HepG2 (cell line): ENCODE measurements around the gene PDCL3. TPM values are rescaled to one million over a fixed set of nuclear protein-coding genes. Genes with fewer than 3 reads are reported as not detected.

Experiments
- ATF1 ChIP-seq: IDR thresholded peaks from 2 replicates; pipeline ENCODE4 v1.6.1; 2016; ENCODE audit warnings: mild to moderate bottlenecking, control low read depth
- ATF7 ChIP-seq, 2 experiments: fragments of 450-650 bp in 1 of 2; sonication (generic) in 1 of 2; formaldehyde crosslinking in 1 of 2; IDR thresholded peaks; 2 replicates each; pipeline versions ENCODE4 v1.4.0 to v1.6.1; 2016 to 2020; ENCODE audit warnings: antibody characterized with exemption in 1 of 2, mild to moderate bottlenecking in 1 of 2, missing genetic modification reagents in 1 of 2
- EP300 ChIP-seq, 3 experiments: sonication (generic) in 1 of 3; formaldehyde crosslinking in 1 of 3; IDR thresholded peaks; 2 replicates each; pipeline versions ENCODE4 v1.5.1 to v1.6.1; 2011 to 2020; ENCODE audit warnings: low read depth in 2 of 3, low read length in 2 of 3, borderline replicate concordance in 1 of 3, improper control_type of control experiment in 1 of 3, mild to moderate bottlenecking in 1 of 3, missing genetic modification reagents in 1 of 3, moderate library complexity in 1 of 3
- ERF ChIP-seq: IDR thresholded peaks from 2 replicates; pipeline ENCODE4 v1.6.1; 2018; ENCODE audit warnings: missing biosample characterization, missing genetic modification reagents
- GPBP1L1 ChIP-seq: sonication (generic); formaldehyde crosslinking; IDR thresholded peaks from 2 replicates; pipeline ENCODE4 v1.5.0; 2020; ENCODE audit warnings: mild to moderate bottlenecking, missing genetic modification reagents
- HDAC2 ChIP-seq: sonication (generic); formaldehyde crosslinking; IDR thresholded peaks from 2 replicates; pipeline ENCODE4 v1.4.0; 2020; ENCODE audit warnings: missing genetic modification reagents
- HOXA5 ChIP-seq: sonication (generic); formaldehyde crosslinking; IDR thresholded peaks from 2 replicates; pipeline ENCODE4 v1.4.0; 2020; ENCODE audit warnings: missing genetic modification reagents
- ISX ChIP-seq: sonication (generic); formaldehyde crosslinking; conservative IDR thresholded peaks from 2 replicates; pipeline ENCODE4 v1.5.0; 2020; ENCODE audit warnings: missing genetic modification reagents
- NPAS2 ChIP-seq: sonication (generic); formaldehyde crosslinking; IDR thresholded peaks from 2 replicates; pipeline ENCODE4 v1.8.0; 2022; ENCODE audit warnings: mild to moderate bottlenecking, missing genetic modification reagents, borderline replicate concordance
- PAWR ChIP-seq: sonication (generic); formaldehyde crosslinking; IDR thresholded peaks from 2 replicates; pipeline ENCODE4 v1.4.0; 2020; ENCODE audit warnings: missing genetic modification reagents, mild to moderate bottlenecking, borderline replicate concordance
- PCBP1 ChIP-seq: fragments of 200-400 bp; formaldehyde crosslinking; IDR thresholded peaks from 2 replicates; pipeline ENCODE4 v1.6.1; 2017; ENCODE audit warnings: mild to moderate bottlenecking, low read depth, low read length, borderline replicate concordance
- TMF1 ChIP-seq: sonication (generic); formaldehyde crosslinking; IDR thresholded peaks from 2 replicates; pipeline ENCODE4 v1.8.1; 2022; ENCODE audit warnings: low read depth, missing genetic modification reagents
- ZMAT3 ChIP-seq: sonication (generic); formaldehyde crosslinking; conservative IDR thresholded peaks from 2 replicates; pipeline ENCODE4 v1.7.0; 2021; ENCODE audit warnings: missing genetic modification reagents
- ZNF414 ChIP-seq: sonication (generic); formaldehyde crosslinking; IDR thresholded peaks from 2 replicates; pipeline ENCODE4 v1.5.0; 2020; ENCODE audit warnings: missing genetic modification reagents
- ZNF7 ChIP-seq: IDR thresholded peaks from 2 replicates; pipeline ENCODE4 v1.6.1; 2016; ENCODE audit warnings: missing biosample characterization, missing genetic modification reagents
- ZSCAN20 ChIP-seq: sonication (generic); formaldehyde crosslinking; IDR thresholded peaks from 2 replicates; pipeline ENCODE4 v1.4.0; 2020; ENCODE audit warnings: missing genetic modification reagents, mild to moderate bottlenecking, borderline replicate concordance
- ZSCAN30 ChIP-seq: sonication (generic); formaldehyde crosslinking; IDR thresholded peaks from 2 replicates; pipeline ENCODE4 v1.5.0; 2020; ENCODE audit warnings: mild to moderate bottlenecking, missing genetic modification reagents
- polyA plus RNA-seq, 8 experiments: library from polyadenylated mRNA; depleted of rRNA in 3 of 8; stranded (reverse) in 7 of 8; unstranded in 1 of 8; fragments of >200 nt; fragmentation: Illumina TruSeq in 4 of 8; extraction: Trizol in 4 of 8; gene quantifications; 2 replicates each; pipeline versions ENCODE4 v1.2.1 to v1.2.3, GENCODE V29; 2011 to 2016; ENCODE audit warnings: low read depth in 4 of 8, missing spikeins in 1 of 8, mixed read lengths in 1 of 8; ENCODE audit not compliant: insufficient read depth in 1 of 8
- total RNA-seq, 5 experiments: library from RNA; depleted of rRNA; stranded (reverse); fragments of >200 nt; fragmentation: Illumina TruSeq; extraction: Trizol; gene quantifications; 2 replicates each; pipeline ENCODE4 v1.2.3, GENCODE V29; 2016; ENCODE audit warnings: low read depth in 1 of 5
- TF ChIP-seq, protein P1 (sequence below): sonication (generic); formaldehyde crosslinking; IDR thresholded peaks from 2 replicates; pipeline ENCODE4 v1.9.0; 2022; ENCODE audit warnings: low read depth, missing genetic modification reagents
- TF ChIP-seq, protein P2 (sequence below), 2 experiments: fragments of 450-650 bp in 1 of 2; sonication (generic) in 1 of 2; formaldehyde crosslinking; IDR thresholded peaks; 2 replicates each; pipeline versions ENCODE4 v1.5.0 to v1.8.0; 2020 to 2022; ENCODE audit warnings: mild to moderate bottlenecking in 1 of 2, missing genetic modification reagents in 1 of 2
- TF ChIP-seq, protein P3 (sequence below): sonication (generic); formaldehyde crosslinking; IDR thresholded peaks from 2 replicates; pipeline ENCODE4 v1.8.1; 2023; ENCODE audit warnings: mild to moderate bottlenecking, missing genetic modification reagents
- TF ChIP-seq, protein P4 (sequence below): IDR thresholded peaks from 2 replicates; pipeline ENCODE4 v1.6.1; 2016; ENCODE audit warnings: missing genetic modification reagents, missing compliant biosample characterization

PDCL3 gene
- total and polyA plus RNA-seq, 2 of the 13 experiments (the other 11 are each of a cell fraction or from before 2014, with no cell fraction given), result 14.4 to 24.4 TPM

- TF ChIP-seq PCBP1 (no peak), ATF1 (CRISPR knock-in tag) (no peak), HDAC2 (CRISPR knock-in tag) (peak; percentile 47; the same call in 1 of the 2 replicates), ZNF7 (CRISPR knock-in tag) (peak; percentile 28; the same call in 1 of the 2 replicates), GPBP1L1 (CRISPR knock-in tag) (no peak), ISX (no peak), ZSCAN20 (peak; percentile 77; the same call in 1 of the 2 replicates), ZMAT3 (CRISPR knock-in tag) (no peak; the same call in 1 of the 2 replicates), NPAS2 (CRISPR knock-in tag) (no peak), ZSCAN30 (no peak), ATF7 (IDR thresholded peaks at IDR 0.05) (no peak), ATF7 (CRISPR knock-in tag; IDR thresholded peaks at IDR 0.05) (no peak; the same call in 1 of the 2 replicates), EP300 (IDR thresholded peaks at IDR 0.05; ENCODE audit: low read depth in 2 of 2, low read length in 2 of 2) (no peak), EP300 (CRISPR knock-in tag; IDR thresholded peaks at IDR 0.05; ENCODE audit: borderline replicate concordance) (peak; percentile 49; the same call in 1 of the 2 replicates), HOXA5 (CRISPR knock-in tag) (peak; percentile 52; the same call in 1 of the 2 replicates), PAWR (CRISPR knock-in tag) (no peak), ERF (peak; percentile 49; the same call in 1 of the 2 replicates), ZNF414 (0 out of 2 replicates have a peak, but pooled peaks have one; percentile 38), TMF1 (CRISPR knock-in tag) (peak; percentile 62)
- TF ChIP-seq, protein P1, sequence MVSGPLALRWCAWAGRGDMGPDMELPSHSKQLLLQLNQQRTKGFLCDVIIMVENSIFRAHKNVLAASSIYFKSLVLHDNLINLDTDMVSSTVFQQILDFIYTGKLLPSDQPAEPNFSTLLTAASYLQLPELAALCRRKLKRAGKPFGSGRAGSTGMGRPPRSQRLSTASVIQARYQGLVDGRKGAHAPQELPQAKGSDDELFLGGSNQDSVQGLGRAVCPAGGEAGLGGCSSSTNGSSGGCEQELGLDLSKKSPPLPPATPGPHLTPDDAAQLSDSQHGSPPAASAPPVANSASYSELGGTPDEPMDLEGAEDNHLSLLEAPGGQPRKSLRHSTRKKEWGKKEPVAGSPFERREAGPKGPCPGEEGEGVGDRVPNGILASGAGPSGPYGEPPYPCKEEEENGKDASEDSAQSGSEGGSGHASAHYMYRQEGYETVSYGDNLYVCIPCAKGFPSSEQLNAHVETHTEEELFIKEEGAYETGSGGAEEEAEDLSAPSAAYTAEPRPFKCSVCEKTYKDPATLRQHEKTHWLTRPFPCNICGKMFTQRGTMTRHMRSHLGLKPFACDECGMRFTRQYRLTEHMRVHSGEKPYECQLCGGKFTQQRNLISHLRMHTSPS (CRISPR knock-in tag), result no peak; the same call in 1 of the 2 replicates
- TF ChIP-seq, protein P2, sequence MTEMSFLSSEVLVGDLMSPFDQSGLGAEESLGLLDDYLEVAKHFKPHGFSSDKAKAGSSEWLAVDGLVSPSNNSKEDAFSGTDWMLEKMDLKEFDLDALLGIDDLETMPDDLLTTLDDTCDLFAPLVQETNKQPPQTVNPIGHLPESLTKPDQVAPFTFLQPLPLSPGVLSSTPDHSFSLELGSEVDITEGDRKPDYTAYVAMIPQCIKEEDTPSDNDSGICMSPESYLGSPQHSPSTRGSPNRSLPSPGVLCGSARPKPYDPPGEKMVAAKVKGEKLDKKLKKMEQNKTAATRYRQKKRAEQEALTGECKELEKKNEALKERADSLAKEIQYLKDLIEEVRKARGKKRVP (CRISPR knock-in tag; IDR thresholded peaks at IDR 0.05), result peak in 1 of 2 experiments; percentile 61; a peak in 2 of 4 replicates
- TF ChIP-seq, protein P3, sequence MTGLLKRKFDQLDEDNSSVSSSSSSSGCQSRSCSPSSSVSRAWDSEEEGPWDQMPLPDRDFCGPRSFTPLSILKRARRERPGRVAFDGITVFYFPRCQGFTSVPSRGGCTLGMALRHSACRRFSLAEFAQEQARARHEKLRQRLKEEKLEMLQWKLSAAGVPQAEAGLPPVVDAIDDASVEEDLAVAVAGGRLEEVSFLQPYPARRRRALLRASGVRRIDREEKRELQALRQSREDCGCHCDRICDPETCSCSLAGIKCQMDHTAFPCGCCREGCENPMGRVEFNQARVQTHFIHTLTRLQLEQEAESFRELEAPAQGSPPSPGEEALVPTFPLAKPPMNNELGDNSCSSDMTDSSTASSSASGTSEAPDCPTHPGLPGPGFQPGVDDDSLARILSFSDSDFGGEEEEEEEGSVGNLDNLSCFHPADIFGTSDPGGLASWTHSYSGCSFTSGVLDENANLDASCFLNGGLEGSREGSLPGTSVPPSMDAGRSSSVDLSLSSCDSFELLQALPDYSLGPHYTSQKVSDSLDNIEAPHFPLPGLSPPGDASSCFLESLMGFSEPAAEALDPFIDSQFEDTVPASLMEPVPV, result peak; percentile 88
- TF ChIP-seq, protein P4, sequence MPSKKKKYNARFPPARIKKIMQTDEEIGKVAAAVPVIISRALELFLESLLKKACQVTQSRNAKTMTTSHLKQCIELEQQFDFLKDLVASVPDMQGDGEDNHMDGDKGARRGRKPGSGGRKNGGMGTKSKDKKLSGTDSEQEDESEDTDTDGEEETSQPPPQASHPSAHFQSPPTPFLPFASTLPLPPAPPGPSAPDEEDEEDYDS, result peak; percentile 95
These were observed at the start of gene PDCL3 (continued) for GRCh38 chr2:100562613-100563406.
